DND-41 (cell line): ENCODE data around the gene GARIN1A.

Source experiments
- EZH2 ChIP-seq: IDR thresholded peaks from 3 replicates; pipeline ENCODE4 v1.6.1; 2012; ENCODE audit warnings: borderline replicate concordance, low read depth, mild to moderate bottlenecking, moderate library complexity, low read length, inconsistent platforms; ENCODE audit not compliant: severe bottlenecking
- TF ChIP-seq, protein P1 (sequence below): IDR thresholded peaks from 2 replicates; pipeline ENCODE4 v1.5.1; 2012; ENCODE audit warnings: borderline replicate concordance, low read length, moderate library complexity, mild to moderate bottlenecking; ENCODE audit not compliant: poor library complexity, severe bottlenecking; ENCODE audit errors: extremely low read depth

DNA sequence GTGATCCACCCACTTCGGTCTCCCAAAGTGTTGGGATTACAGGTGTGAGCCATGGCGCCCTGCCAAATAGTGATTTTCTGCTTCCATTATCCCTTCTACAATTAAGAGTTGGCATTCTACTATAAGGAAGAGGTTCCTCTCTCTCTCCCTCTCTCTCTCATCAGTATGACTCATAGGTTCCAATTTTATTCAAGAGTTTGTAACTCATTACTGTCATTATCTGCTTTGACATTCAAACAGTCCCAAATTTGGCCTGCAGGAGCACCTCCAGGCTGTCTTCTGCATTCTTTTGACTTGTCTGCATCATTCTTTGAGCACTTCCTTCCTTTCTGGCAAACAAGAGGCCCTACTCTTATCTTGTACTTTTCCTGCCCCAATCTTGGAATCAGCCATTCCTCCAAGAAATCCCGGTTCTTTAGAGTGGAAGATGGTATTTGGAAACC, 33.8 kb downstream of the GARIN1A start:
- TF ChIP-seq, protein P1, sequence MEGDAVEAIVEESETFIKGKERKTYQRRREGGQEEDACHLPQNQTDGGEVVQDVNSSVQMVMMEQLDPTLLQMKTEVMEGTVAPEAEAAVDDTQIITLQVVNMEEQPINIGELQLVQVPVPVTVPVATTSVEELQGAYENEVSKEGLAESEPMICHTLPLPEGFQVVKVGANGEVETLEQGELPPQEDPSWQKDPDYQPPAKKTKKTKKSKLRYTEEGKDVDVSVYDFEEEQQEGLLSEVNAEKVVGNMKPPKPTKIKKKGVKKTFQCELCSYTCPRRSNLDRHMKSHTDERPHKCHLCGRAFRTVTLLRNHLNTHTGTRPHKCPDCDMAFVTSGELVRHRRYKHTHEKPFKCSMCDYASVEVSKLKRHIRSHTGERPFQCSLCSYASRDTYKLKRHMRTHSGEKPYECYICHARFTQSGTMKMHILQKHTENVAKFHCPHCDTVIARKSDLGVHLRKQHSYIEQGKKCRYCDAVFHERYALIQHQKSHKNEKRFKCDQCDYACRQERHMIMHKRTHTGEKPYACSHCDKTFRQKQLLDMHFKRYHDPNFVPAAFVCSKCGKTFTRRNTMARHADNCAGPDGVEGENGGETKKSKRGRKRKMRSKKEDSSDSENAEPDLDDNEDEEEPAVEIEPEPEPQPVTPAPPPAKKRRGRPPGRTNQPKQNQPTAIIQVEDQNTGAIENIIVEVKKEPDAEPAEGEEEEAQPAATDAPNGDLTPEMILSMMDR, result no peak
- TF ChIP-seq EZH2, result no peak
